ENCODE data around the gene PNN. TPM values are rescaled to one million over a fixed set of nuclear protein-coding genes. Genes with fewer than 3 reads are reported as not detected.
"Not testable (repeated sequence)": the region's sequence is repeated elsewhere in the genome, so short reads cannot be mapped to it uniquely, and the experiment has no call there.

PNN gene
- total RNA-seq, 1 donor from 2014 or later = 33.1 TPM

DNA sequence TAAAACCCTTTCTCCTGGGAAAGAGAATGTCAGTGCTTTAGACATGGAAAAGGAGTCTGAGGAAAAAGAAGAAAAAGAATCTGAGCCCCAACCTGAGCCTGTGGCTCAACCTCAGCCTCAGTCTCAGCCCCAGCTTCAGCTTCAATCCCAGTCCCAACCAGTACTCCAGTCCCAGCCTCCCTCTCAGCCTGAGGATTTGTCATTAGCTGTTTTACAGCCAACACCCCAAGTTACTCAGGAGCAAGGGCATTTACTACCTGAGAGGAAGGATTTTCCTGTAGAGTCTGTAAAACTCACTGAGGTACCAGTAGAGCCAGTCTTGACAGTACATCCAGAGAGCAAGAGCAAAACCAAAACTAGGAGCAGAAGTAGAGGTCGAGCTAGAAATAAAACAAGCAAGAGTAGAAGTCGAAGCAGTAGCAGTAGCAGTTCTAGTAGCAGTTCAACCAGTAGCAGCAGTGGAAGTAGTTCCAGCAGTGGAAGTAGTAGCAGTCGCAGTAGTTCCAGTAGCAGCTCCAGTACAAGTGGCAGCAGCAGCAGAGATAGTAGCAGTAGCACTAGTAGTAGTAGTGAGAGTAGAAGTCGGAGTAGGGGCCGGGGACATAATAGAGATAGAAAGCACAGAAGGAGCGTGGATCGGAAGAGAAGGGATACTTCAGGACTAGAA, 6.1 kb downstream of the PNN start:
- no peak for DNase-seq

DNA sequence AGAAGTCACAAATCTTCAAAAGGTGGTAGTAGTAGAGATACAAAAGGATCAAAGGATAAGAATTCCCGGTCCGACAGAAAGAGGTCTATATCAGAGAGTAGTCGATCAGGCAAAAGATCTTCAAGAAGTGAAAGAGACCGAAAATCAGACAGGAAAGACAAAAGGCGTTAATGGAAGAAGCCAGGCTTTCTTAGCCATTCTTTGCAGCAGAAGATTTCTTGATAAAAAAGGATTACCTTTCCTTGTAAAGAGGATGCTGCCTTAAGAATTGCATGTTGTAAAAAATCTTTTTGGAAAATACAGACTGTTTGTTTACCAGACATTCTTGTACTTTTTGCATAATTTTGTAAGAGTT, 6.6 kb downstream of the PNN start:
- no peak for DNase-seq

DNA sequence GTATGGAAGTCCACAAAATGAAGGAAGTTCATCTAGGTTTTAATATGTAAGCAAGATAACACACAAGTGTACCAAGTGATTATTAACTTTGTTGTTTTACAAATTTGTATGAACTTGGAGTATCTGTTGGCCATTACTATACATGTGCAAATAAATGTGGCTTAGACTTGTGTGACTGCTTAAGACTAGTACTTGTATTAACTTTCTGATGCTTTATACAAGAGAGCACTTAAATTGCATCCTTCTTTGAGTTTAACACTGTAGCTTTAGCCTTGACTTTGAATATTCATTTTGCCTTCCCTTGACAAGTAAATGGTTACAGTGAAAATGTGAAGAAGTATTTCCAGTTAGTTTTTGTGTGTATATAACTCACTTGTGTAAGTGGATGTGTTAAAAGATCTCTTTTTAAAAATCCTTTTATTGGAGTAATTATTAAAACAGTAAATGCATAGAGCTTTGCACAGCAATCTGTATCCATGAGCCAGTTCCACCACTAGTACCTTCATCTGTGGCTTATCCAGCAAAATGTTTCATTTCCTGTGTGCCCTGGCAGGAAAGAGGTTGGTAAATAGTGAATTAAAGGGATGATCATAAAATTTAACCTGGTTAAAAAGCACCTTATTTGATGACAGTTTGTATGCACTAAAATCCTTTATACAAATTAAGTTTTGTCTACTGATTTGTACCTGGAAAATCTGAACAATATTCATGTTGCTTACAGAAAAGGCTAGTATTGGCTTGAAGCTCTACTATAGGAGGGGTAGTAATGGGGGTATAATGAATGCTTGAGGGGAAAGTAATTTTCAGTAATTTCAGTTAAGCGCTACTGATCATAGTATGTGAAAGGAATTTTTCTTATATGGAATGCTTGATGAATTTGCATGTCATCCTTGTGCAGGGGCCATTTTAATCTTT, 8.0 kb downstream of the PNN start:
- DNase-seq = no peak

DNA sequence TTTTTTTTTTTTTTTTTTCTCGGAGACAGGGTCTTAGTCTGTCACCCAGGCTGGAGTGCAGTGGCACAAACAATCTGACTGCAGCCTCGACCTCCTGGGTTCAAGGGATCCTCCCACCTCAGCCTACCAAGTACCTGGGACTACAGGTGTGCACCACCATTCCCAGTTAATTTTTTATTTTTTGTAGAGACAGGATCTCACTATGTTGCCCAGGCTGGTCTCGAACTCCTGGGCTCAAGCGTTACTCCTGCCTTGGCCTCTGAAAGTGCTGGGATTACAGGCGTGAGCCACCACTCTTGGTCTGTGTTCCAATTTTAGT, 8.6 kb downstream of the PNN start:
- DNase-seq = not testable (repeated sequence)

DNA sequence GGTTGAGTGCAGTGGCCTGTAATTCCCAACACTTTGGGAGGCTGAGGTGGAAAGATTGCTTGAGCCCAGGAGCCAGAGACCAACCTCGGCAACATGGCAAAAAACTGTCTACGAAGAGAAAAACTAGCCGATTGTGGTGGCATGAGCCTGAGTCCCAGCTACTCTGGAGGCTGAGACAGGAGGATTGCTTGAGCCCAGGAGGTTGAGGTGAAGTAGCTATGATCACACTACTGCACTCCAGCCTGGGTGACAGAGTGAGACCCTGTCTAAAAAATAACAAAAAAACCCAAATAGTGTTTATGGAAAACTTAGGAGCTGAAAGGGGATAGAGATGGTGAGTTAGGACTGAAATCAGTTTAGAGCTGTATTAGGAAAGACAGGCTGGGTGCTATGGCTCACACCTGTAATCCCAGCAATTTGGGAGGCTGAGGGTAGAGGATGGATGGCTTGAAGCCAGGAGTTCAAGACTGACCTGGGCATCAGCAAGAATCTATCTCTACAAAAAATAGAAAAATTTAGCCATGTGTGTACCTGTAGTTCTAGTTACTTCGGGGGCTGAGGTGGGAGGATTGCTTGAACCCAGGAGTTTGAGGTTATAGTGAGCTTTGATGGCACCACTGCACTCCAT, 9.7 kb downstream of the PNN start:
- no peak for DNase-seq

DNA sequence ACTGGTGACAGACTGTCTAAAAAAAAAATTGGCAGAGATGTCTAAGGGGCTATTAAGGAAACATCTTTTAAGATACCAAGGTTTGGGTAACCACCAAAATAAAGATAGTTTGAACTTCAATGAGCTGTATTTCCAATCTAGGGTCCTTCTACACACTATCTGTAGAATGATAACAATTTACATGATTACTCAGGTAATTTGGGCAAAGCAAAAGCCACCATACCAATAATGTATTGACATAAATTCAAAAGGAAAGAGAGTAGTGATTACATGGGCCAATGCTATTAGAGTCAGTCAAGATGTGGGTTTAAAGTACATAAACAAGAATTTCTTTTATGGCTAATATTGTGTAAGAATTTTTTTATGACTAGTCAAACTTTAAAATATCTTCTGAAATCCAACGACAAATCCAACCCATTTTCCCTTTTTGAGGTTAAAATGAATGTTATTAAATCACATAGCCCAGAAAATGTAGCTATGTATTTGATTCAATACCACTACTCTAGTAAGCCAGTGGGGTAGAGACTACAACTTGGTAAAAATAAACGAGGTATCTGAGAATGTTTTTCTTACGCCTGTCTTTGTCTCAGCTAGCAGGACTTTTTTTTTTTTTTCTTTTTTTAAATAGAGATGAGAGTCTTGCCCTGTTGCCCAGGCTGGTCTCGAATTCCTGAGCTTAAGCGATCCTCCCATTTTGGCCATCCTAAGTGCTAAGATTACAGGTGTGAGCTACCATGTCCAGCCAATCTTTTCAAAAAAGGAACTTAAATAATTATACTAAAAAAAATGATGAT, 10.4 kb downstream of the PNN start:
- no peak for DNase-seq

DNA sequence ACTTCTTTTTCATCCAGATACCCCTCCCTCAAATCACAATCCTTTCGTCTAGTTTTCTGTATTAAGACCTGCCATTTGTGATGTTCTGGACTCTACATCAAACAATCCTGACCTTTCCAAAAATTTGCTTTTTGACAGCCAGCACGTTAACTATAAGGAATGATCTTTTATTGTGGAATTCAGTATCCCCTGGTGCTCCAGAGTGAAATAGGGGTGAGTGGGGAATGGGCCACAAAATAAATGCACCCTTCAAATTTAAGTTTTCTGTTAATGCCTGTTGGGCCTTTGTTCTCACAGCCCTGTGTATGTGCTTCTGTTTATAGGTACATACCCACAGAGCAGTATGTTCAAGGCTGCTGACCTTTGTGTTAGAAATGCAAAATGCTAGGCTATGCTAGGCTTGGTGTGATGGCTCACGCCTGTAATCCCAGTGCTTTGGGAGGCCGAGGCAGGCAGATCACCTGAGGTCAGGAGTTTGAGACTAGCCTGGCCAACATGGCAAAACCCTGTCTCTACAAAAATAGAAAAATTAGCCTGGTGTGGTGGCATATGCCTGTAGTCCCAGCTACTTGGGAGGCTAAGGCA, 12.0 kb downstream of the PNN start:
- DNase-seq = no peak

DNA sequence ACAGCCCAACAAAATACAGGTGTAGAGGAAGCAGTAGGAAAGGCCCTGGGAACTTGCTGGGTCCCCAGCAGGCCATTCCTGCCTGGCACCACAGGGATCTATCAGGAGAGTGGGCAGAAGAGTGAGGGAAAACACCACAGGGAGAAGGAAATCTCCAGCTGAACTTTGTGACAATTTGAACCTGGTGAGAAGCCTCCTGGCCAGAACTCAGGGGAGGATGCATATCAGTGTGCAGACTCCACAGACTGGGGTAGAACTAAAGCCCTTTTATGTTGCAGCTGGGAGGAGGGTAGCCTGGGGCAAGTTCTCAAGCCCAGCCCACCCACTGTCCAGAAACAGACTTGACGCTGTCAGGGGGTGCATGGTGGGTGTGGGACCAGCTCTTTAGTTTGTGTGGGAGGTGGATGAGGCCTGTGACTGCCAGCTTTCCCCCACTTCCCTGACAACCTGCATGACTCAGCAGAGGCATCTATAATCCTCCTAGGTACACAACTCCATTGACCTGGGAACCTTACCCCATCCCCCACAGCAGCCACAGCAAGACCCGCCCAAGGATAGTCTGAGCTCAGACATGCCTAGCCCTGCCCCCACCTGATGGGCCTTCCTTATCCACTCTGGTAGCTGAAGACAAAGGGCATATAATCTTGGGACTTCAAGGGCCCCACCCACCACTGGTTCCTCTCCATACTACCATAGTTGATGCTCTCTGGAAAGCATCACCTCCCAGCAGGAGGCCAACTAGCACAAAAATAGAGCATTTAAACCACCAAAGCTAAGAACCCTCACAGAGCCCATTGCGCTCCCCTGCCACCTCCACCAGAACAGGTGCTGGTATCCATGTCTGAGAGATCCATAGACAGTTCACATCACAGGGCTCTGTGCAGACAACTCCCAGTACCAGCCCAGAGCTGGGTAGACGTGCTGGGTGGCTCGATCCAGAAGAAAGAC, 28.9 kb downstream of the PNN start:
- no peak for DNase-seq

DNA sequence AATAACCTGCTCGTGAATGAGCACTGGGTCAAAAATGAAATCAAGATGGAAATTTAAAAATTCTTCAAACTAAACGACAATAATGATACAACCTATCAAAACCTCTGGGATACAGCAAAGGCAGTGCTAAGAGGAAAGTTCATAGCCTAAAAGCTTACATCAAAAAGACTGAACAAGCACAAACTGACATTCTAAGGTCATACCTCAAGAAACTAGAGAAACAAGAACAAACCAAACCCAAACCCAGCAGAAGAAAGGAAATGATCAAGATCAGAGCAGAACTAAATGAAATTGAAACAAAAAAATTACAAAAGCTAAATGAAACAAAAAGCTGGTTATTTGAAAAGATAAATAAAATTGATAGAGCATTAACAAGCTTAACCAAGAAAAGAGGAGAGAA, 32.4 kb downstream of the PNN start:
- DNase-seq = not testable (repeated sequence)

DNA sequence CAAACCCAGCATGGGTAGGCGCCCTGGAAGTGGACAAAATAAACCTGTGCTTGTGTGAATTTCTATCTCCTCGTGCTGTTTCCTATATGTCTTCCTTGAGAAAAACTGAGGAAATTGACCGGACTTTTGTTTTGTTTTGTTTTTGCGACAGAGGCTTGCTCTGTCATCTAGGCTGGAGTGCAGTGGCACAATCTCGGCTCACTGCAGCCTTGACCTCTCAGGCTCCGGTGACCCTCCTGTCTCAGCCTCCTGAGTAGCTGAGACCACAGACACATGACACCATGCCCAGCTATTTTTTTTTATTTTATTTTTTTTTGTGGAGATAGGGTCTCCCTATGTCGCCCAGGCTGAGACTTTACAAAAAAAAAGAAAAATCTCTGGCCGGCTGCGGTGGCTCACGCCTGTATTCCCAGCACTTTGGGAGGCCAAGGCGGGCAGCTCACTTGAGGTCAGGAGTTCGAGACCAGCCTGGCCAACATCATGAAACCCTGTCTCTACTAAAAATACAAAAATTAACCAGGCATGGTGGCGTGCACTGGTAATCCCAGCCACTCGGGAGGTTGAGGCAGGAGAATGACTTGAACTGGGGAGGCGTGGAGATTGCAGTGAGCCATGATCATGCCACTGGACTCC, 36.2 kb downstream of the PNN start:
- DNase-seq = no peak

DNA sequence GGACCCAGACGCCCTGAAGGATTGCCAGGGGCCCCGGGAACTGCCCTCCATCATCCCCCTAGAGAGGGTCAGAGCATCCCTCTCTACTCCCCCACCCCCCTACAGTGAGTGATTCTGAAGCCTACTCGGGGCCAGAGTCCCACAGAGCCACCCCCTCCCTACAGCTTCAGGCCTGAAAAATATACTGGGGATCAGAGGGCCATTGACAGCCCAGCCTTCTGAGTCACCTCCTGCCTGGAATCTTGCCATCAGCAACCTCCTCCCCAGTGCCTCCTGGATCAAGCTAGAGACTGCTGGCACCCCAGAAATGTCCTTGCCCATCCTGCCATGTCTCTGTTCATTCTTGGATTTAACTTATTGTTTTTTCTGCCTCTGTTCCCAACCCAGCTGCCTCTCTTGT, 37.0 kb downstream of the PNN start:
- no peak for DNase-seq

DNA sequence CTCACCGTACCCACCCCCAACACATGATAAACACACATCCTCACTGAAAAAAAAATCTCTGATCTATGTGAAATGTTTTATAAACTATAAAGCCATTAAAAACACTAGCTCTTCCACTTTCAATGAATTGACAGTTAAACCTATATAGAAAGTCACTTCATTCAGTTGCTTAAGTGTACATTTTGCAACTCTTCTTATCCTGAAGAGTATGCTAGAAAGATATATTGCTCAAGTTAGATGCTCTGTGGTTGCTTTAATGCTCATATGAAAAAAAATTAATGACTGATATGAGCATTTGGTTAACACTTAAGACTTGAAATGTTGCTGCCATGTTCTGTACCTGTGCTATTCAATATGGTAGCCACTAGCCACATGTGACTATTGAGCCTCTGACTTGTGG, 37.6 kb downstream of the PNN start:
- DNase-seq = no peak

DNA sequence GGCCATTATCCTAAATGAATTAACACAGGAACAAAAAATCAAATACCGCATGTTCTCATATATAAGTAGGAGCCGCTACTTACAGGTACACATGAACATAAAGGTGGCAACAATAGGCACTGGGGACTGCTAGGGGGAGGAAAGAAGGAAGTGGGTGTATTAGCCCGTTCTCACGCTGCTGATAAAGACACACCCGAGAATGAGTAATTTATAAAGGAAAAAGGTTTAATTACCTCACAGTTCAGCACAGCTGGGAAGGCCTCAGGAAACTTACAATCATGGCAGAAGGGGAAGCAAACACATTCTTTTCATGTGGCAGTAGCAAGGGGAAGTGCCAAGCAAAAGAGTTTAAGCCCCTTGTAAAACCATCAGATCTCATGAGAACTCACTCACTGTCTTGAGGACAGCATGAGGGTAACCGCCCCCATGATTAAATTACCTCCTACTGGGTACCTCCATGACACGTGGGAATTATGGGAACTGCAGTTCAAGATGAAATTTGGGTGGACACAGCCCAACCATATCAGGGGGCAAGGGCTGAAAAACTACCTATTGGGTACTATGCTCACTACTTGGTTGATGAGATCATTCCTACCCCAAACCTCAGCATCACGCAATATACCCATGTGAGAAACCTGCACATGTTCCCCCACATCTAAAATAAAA, 42.3 kb downstream of the PNN start:
- no peak for DNase-seq

DNA sequence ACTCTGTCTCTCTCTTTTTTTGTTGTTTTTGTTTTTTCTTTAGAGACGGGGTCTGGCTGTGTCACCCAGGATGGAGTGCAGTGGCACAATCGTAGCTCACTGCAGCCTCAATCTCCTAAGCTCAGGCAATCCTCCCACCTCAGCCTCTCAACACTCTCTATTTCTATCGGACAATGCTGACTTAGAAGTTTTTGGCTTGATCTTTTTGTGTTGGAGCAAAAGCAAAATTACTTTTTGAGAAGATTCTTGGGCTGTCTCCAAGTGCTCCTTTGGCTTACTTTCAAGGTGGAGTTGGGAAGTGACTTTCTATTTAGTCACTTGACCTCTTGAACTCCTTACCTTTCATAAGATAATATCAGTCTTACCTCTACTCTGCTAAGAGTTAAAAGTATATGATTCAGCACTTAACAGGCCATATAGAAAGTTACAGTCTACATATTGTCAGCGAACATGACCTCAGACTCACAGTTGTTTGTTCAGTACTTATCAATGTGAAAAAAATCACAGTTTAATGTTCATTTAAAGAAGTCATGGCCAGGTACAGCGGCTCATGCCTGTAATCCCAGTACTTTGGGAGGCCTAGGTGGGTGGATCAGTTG, 43.2 kb downstream of the PNN start:
- DNase-seq = no peak

DNA sequence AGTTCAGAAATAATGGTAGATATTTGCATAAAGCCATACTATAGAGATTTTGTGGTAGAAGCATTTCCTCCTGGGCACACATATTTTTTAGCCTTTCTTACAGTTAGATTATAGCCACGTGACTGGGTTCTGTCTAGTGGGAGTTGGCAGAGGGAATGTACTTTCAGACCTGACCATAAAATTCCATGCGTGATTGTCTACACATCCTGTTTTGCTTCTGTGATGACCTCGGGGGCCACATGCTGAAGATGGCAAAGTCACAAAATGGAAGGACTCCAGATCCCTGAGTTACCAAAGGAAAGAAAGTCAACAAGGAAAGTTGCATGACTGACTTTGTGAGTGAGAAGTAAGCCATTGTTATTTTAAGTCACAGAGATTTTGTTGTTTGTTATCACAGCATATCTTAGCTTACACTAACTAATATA, 44.0 kb downstream of the PNN start:
- no peak for DNase-seq

DNA sequence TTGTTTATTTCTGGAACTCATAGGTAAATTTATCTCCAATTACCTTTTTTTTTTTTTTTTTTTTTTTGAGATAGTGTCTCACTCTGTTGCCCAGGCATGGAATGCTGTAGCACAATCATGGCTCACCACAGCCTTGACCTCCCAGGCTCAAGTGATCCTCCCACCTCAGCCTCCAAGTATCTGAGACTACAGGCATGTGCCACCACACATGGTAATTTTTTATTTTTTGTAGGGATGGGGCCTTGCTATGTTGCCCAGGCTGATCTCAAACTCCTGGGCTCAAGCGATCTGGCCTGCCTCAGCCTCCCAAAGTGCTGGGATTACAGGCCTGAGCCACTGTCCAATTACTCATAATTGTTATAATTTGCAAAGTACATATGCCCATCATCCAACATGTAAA, 45.4 kb downstream of the PNN start:
- DNase-seq = not testable (repeated sequence)

DNA sequence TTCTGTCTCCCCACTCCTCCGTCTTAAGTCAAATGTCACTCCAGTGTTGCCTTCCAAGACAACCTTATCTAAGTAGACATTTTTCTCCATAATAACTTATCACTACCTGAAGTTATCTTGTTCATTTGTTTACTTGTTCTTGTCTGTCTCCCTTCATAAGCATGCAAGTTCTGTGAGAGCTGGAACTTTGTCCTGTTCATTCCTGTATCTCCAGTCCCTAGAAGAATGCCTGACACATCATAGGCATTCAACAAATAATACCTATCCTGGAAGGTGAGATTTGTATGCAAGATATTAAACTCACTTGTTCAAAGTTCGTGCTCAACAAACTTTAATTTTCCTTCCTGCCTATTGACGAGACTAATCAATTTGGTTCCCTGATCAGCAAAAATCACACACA, 53.0 kb downstream of the PNN start:
- DNase-seq = no peak

DNA sequence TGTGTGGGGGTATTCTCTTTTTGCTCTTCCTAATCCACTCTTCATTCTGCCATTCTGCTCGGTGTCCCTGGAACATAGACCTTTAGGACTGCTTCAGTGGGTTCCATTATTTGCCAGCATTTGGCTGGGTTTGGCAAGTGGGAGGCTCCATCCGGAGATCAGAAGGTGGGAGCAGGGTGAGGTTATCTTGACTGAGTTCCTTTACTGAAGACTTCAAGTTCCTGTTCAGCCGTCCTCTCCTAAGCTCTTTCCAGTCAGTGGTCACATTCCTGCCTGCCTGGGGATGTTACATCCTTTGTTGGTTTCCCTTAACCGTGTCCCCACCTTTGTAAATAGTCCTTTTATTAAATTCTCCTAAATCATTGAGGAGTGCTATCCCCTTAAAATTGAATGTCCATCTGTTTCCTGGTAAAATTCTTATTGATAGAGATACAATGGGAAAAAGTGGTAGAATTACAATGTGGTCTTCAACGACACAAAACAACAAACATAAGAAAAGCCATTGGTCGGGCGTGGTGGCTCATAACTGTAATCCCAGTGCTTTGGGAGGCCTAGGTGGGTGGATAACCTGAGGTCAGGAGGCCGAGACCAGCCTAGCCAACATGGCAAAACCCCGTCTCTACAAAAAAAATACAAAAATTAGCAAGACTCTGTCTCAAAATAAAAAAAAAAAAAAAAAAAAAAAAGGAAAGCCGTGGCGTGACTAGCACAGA, 53.6 kb downstream of the PNN start:
- DNase-seq = no peak

DNA sequence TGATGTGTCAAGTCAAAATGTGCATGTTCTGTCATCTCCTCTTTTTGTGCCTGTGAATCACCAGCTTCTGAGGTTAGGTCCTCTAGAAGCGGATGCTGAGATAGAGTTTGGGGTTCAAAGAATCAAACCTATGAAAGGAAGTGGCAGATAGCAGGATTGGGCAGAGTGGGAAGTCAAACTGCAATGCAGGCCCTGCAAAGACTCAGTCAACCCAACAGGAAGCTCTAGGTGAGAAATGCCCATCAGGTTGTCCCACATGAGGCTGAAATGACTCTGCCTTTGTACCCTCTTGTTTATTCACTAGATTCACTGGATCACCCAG, 54.1 kb downstream of the PNN start:
- no peak for DNase-seq

Data from occipital lobe (tissue), 2 donors.